GM23248 (cell line): ENCODE data around the gene SMC6. TPM values are rescaled to one million over a fixed set of nuclear protein-coding genes. Genes with fewer than 3 reads are reported as not detected.

Source experiments
- DNase-seq: peaks from one replicate; pipeline ENCODE4 v3.0.0-alpha.2; 2015
- H2AFZ ChIP-seq: fragments of 200-600 bp; sonication (generic); 2 replicates; pipeline ENCODE4 v1.6.1; 2016; ENCODE audit warnings: antibody characterized with exemption
- H3F3A ChIP-seq: fragments of 200-600 bp; sonication (generic); 2 replicates; pipeline ENCODE4 v1.6.1; 2016; ENCODE audit warnings: mild to moderate bottlenecking, antibody characterized with exemption, mixed run types; ENCODE audit not compliant: insufficient read depth
- H3K27ac ChIP-seq: fragments of 200-600 bp; sonication (generic); 2 replicates; pipeline ENCODE4 v1.5.1; 2016; ENCODE audit warnings: mild to moderate bottlenecking
- H3K27me3 ChIP-seq: fragments of 200-600 bp; sonication (generic); replicated peaks from 2 replicates; pipeline ENCODE4 v1.6.1; 2016; ENCODE audit warnings: mild to moderate bottlenecking; ENCODE audit not compliant: insufficient read depth
- H3K36me3 ChIP-seq: fragments of 200-600 bp; sonication (generic); 2 replicates; pipeline ENCODE4 v1.6.1; 2016; ENCODE audit warnings: low read depth, mild to moderate bottlenecking
- H3K4me1 ChIP-seq: fragments of 200-600 bp; sonication (generic); 2 replicates; pipeline ENCODE4 v1.6.1; 2016; ENCODE audit warnings: mild to moderate bottlenecking; ENCODE audit not compliant: insufficient read depth
- H3K4me2 ChIP-seq: fragments of 200-600 bp; sonication (generic); one replicate; pipeline ENCODE4 v1.6.1; 2016; ENCODE audit warnings: mild to moderate bottlenecking; ENCODE audit not compliant: unreplicated experiment
- H3K4me3 ChIP-seq: fragments of 200-600 bp; sonication (generic); 2 replicates; pipeline ENCODE4 v1.5.1; 2016; ENCODE audit warnings: mild to moderate bottlenecking
- H3K79me2 ChIP-seq: fragments of 200-600 bp; sonication (generic); 2 replicates; pipeline ENCODE4 v1.6.1; 2016; ENCODE audit warnings: mild to moderate bottlenecking; ENCODE audit not compliant: insufficient read depth
- H3K9ac ChIP-seq: fragments of 200-600 bp; sonication (generic); 2 replicates; pipeline ENCODE4 v1.6.1; 2016; ENCODE audit warnings: mild to moderate bottlenecking
- H3K9me2 ChIP-seq: fragments of 200-600 bp; sonication (generic); 2 replicates; pipeline ENCODE4 v1.6.1; 2016; ENCODE audit warnings: mixed run types, mild to moderate bottlenecking, moderate library complexity; ENCODE audit not compliant: insufficient read depth
- H3K9me3 ChIP-seq: fragments of 200-600 bp; sonication (generic); one replicate; pipeline ENCODE4 v1.6.1; 2017; ENCODE audit warnings: low read depth
- H4K20me1 ChIP-seq: fragments of 200-600 bp; sonication (generic); 2 replicates; pipeline ENCODE4 v1.6.0; 2016; ENCODE audit not compliant: insufficient read depth
- EZH2 ChIP-seq: fragments of 200-600 bp; sonication (generic); IDR thresholded peaks from 2 replicates; pipeline ENCODE4 v1.6.1; 2018; ENCODE audit warnings: antibody characterized with exemption, mild to moderate bottlenecking; ENCODE audit not compliant: insufficient read depth, poor library complexity, severe bottlenecking
- EZH2phosphoT487 ChIP-seq: fragments of 200-600 bp; sonication (generic); IDR thresholded peaks from 2 replicates; pipeline ENCODE4 v1.6.1; 2018; ENCODE audit warnings: antibody characterized with exemption, moderate library complexity, mild to moderate bottlenecking, low read depth; ENCODE audit not compliant: insufficient read depth
- WGBS, 2 experiments: methylation state at CpG; one replicate each; pipeline ENCODE4 v1.1.6; 2015 to 2017; ENCODE audit warnings: low lambda C conversion rate in 2 of 2, low coverage in 1 of 2; ENCODE audit errors: missing lambda C conversion rate in 2 of 2; 5-methylcytosine and 5-hydroxymethylcytosine counted together
- in situ Hi-C: fragments of 300-500 bp; cut with MboI; formaldehyde crosslinking; loops from 2 replicates; pipeline ENCODE4 v1.15.0; 2020
- polyA plus RNA-seq: library from polyadenylated mRNA; unstranded; fragments of >200 nt; fragmentation: Nextera tagmentation; extraction: Ambion mirVana; gene quantifications from 2 replicates; pipeline ENCODE4 v1.2.1, GENCODE V29; 2016
- total RNA-seq: library from RNA; depleted of rRNA; stranded (reverse); fragments of >200 nt; shearing (Covaris generic); gene quantifications from 2 replicates; pipeline ENCODE4 v1.2.3, GENCODE V29; 2014

The SMC6 gene
- total and polyA plus RNA-seq, 2 experiments from 2014 or later = 20.9 to 22.0 TPM

DNA sequence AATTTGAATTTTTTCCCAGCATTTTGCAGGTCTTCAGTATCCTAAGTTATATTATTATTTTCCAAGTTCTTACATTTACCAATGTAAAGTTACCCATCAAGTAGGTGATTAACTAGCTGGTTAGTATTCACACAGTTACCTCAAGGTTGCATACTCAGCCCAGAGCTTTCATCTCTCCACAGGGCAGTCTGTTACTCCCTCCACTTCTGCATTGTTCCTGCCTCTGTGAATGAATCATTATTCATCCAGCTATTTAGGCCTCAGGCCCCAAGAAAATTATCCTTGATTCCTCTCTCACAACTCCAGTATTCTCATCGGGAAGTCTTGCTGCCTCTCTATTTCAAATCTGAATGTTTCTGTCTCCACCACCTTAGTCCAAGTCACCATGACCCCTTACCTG, 92.2 kb downstream of the SMC6 start:
- WGBS, 2 experiments = 96 to 100% methylated on average over 1 of the region's 1 CpG
- TF ChIP-seq EZH2 (no peak), EZH2phosphoT487 (no peak)
- peaks cover 21% of the 10 kb centered on the region for H3K36me3 ChIP-seq
- H3F3A ChIP-seq = peaks cover 16% of the 10 kb centered on the region
- peak; percentile 36 for DNase-seq
- H3K4me2 ChIP-seq = no peak overlapping the region
- peaks cover 7% of the 10 kb centered on the region for H3K4me1 ChIP-seq
- no peaks in the 10 kb centered on the region for H3K27me3 ChIP-seq
- H3K9me2 ChIP-seq = no peaks in the 10 kb centered on the region
- no peak overlapping the region for H3K27ac ChIP-seq
- no peaks in the 10 kb centered on the region for H3K79me2 ChIP-seq
- in situ Hi-C loops = no loop called here
- no peak overlapping the region for H3K4me3 ChIP-seq
- no peak overlapping the region for H2AFZ ChIP-seq
- no peaks in the 10 kb centered on the region for H4K20me1 ChIP-seq
- no peaks in the 10 kb centered on the region for H3K9me3 ChIP-seq
- no peak overlapping the region for H3K9ac ChIP-seq

DNA sequence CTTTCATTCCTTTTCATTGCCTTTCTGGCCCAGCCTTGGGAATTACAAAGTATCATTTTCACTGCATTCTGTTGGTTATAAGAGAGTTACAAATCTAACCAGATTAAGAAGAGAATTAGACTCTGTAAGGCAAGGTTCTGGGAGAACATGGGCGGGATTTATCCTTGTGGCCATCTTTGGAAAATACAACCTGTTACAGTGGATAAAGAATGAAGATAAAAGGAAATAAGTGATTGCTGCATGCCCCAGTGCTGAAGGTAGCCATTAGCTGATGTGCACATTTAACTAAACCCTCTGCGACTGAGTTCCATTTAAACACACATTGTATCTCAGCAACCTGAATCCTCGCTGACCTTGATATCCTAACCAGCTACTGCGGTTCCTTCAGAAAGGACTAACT, 93.4 kb downstream of the SMC6 start:
- no peaks in the 10 kb centered on the region for H3K9me2 ChIP-seq
- no peak overlapping the region for H2AFZ ChIP-seq
- no peak overlapping the region for H3K4me3 ChIP-seq
- H3K9ac ChIP-seq = no peak overlapping the region
- no peak overlapping the region for H3K27ac ChIP-seq
- no peaks in the 10 kb centered on the region for H3K9me3 ChIP-seq
- in situ Hi-C loops = no loop called here
- WGBS, 2 experiments = 95 to 99% methylated on average over 4 of the region's 4 CpGs
- H3K79me2 ChIP-seq = no peaks in the 10 kb centered on the region
- no peak for TF ChIP-seq EZH2
- no peak for TF ChIP-seq EZH2phosphoT487
- H3K27me3 ChIP-seq = no peaks in the 10 kb centered on the region
- peaks cover 16% of the 10 kb centered on the region for H3F3A ChIP-seq
- H3K4me2 ChIP-seq = no peak overlapping the region
- no peaks in the 10 kb centered on the region for H4K20me1 ChIP-seq
- peaks cover 12% of the 10 kb centered on the region for H3K36me3 ChIP-seq
- peaks cover 7% of the 10 kb centered on the region for H3K4me1 ChIP-seq
- DNase-seq = no peak

DNA sequence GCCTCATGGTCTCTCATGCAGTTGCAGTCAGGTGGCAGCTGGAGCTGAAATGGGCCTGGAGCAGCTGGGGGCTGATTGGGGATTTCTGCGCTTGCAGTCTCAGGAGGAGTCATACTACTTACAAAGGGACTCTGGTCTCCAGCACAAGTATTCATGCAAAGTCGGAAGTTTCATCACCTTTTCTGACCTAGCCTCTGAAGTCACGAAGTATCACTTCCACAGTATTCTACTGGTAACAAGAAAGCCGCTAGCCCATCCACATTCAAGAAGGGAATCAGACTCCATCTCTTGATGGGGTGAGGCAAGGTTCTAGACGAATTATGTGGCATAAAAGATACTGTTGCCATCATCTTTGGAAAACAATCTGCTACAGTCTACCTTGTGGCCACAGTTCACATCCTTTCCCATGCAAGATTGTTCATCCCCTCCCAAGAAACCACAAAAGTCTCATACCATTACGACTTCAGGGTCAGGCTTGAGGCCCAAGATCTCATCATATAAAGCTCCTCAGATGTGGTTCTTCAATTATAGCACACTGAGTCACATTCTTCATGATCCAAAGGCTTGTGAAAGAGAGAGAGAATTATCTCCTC, 95.3 kb downstream of the SMC6 start:
- H3K27ac ChIP-seq = peak overlapping the region; percentile 75
- in situ Hi-C loops = no loop called here
- H2AFZ ChIP-seq = no peak overlapping the region
- H3K9ac ChIP-seq = peak overlapping the region; percentile 50
- DNase-seq = peak; percentile 88
- no peaks in the 10 kb centered on the region for H3K27me3 ChIP-seq
- H3K4me2 ChIP-seq = peak overlapping the region; percentile 5
- H3K4me1 ChIP-seq = peaks cover 7% of the 10 kb centered on the region
- no peaks in the 10 kb centered on the region for H3K9me2 ChIP-seq
- 78 to 79% methylated on average over 6 of the region's 6 CpGs for WGBS, 2 experiments
- no peak overlapping the region for H3K4me3 ChIP-seq
- H3K36me3 ChIP-seq = no peaks in the 10 kb centered on the region; the same call in 1 of the 2 replicates
- H3K9me3 ChIP-seq = no peaks in the 10 kb centered on the region
- H4K20me1 ChIP-seq = no peaks in the 10 kb centered on the region
- TF ChIP-seq EZH2phosphoT487 = no peak
- TF ChIP-seq EZH2 = no peak
- peaks cover 16% of the 10 kb centered on the region for H3F3A ChIP-seq
- no peaks in the 10 kb centered on the region for H3K79me2 ChIP-seq

DNA sequence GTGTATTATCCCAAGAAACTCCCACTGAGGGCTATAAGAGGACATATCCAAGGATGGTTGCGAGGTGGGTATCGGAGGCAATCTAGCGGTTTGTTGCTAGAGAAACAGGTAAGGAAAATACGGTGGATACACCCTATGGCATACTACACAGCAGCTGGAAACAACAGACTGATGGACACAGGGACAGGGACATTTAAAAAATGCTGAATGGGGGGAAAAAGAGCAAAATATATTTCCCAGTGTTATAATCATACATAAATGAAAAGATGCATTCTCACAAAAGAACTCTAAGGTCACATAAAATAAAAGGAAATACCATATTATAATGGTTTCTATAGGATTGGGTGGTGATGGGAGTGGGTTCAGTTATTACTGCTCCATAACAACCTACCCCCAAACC, 95.9 kb downstream of the SMC6 start:
- Histone ChIP-seq H2AFZ (no peak overlapping the region), H3K9me2 (no peaks in the 10 kb centered on the region), H3F3A (peaks cover 16% of the 10 kb centered on the region), H3K79me2 (no peaks in the 10 kb centered on the region), H3K27ac (peak overlapping the region; percentile 75), H3K9me3 (no peaks in the 10 kb centered on the region), H4K20me1 (no peaks in the 10 kb centered on the region), H3K4me2 (peak overlapping the region; percentile 5), H3K4me1 (peaks cover 7% of the 10 kb centered on the region), H3K27me3 (no peaks in the 10 kb centered on the region), H3K4me3 (no peak overlapping the region), H3K9ac (peak overlapping the region; percentile 50; the same call in 1 of the 2 replicates), H3K36me3 (no peaks in the 10 kb centered on the region; the same call in 1 of the 2 replicates)
- in situ Hi-C loops = no loop called here
- DNase-seq = no peak
- 97 to 100% methylated on average over 4 of the region's 4 CpGs for WGBS, 2 experiments
- TF ChIP-seq EZH2phosphoT487 = no peak
- TF ChIP-seq EZH2 = no peak
